Measurements from ENCODE around the gene ADAM17. TPM values are rescaled to one million over a fixed set of nuclear protein-coding genes. Genes with fewer than 3 reads are reported as not detected.

ADAM17 gene
- total RNA-seq, 1 donor from 2014 or later = 48.8 TPM

- TF ChIP-seq CTCF (IDR thresholded peaks at IDR 0.05; ENCODE audit: unreplicated experiment) = no peak
- Mint-ChIP-seq H3K27me3 (ENCODE audit: low read depth) (no peaks in the 10 kb centered on the region), H3K27ac (no peak overlapping the region), H3K4me1 (no peaks in the 10 kb centered on the region), H3K9me3 (no peaks in the 10 kb centered on the region), H3K36me3 (peaks cover 43% of the 10 kb centered on the region), H3K4me3 (no peak overlapping the region)
- DNase-seq (ENCODE audit: low spot score in 2 of 2, unreplicated experiment in 2 of 2) = no peak
Measured at GRCh38 chr2:9484533-9484932, 71.1 kb downstream of the ADAM17 start.

GRCh38 chr2:9483107-9483506 is 72.5 kb downstream of the ADAM17 start:
- Mint-ChIP-seq H3K9me3 (no peaks in the 10 kb centered on the region), H3K4me1 (no peaks in the 10 kb centered on the region), H3K4me3 (no peak overlapping the region), H3K27me3 (ENCODE audit: low read depth) (no peaks in the 10 kb centered on the region), H3K27ac (no peak overlapping the region), H3K36me3 (peaks cover 38% of the 10 kb centered on the region)
- no peak for TF ChIP-seq CTCF (IDR thresholded peaks at IDR 0.05; ENCODE audit: unreplicated experiment)
- no peak for DNase-seq (ENCODE audit: low spot score in 2 of 2, unreplicated experiment in 2 of 2)

- no peak overlapping the region for H3K4me3 Mint-ChIP-seq
- no peaks in the 10 kb centered on the region for H3K27me3 Mint-ChIP-seq (ENCODE audit: low read depth)
- H3K27ac Mint-ChIP-seq = no peak overlapping the region
- H3K36me3 Mint-ChIP-seq = peaks cover 27% of the 10 kb centered on the region
- TF ChIP-seq CTCF (IDR thresholded peaks at IDR 0.05; ENCODE audit: unreplicated experiment) = no peak
- H3K4me1 Mint-ChIP-seq = peaks cover 12% of the 10 kb centered on the region
- DNase-seq (ENCODE audit: low spot score in 2 of 2, unreplicated experiment in 2 of 2) = no peak
- no peaks in the 10 kb centered on the region for H3K9me3 Mint-ChIP-seq
Measured at GRCh38 chr2:9480157-9480556, 75.5 kb downstream of the ADAM17 start.

- peaks cover 14% of the 10 kb centered on the region for H3K4me1 Mint-ChIP-seq
- H3K27ac Mint-ChIP-seq = no peak overlapping the region
- no peaks in the 10 kb centered on the region for H3K27me3 Mint-ChIP-seq (ENCODE audit: low read depth)
- no peak for TF ChIP-seq CTCF (IDR thresholded peaks at IDR 0.05; ENCODE audit: unreplicated experiment)
- no peak for DNase-seq (ENCODE audit: low spot score in 2 of 2, unreplicated experiment in 2 of 2)
- peaks cover 16% of the 10 kb centered on the region for H3K36me3 Mint-ChIP-seq
- H3K4me3 Mint-ChIP-seq = no peak overlapping the region
- H3K9me3 Mint-ChIP-seq = no peaks in the 10 kb centered on the region
Measured at GRCh38 chr2:9478526-9478925, 77.1 kb downstream of the ADAM17 start.

- Mint-ChIP-seq H3K27ac (no peak overlapping the region), H3K4me3 (no peak overlapping the region), H3K4me1 (peaks cover 14% of the 10 kb centered on the region), H3K9me3 (no peaks in the 10 kb centered on the region), H3K36me3 (peaks cover 21% of the 10 kb centered on the region), H3K27me3 (ENCODE audit: low read depth) (no peaks in the 10 kb centered on the region)
- TF ChIP-seq CTCF (IDR thresholded peaks at IDR 0.05; ENCODE audit: unreplicated experiment) = no peak
- DNase-seq (ENCODE audit: low spot score in 2 of 2, unreplicated experiment in 2 of 2) = no peak
Measured at GRCh38 chr2:9477914-9478313, 77.7 kb downstream of the ADAM17 start.

Measured in mesothelial cell of epicardium (in vitro differentiated cells).